GM21737 (cell line): Measurements from ENCODE around the gene PRICKLE4.

ENCODE experiments used
- ATAC-seq: cut with Tn5 transposase; IDR thresholded peaks from one replicate; pipeline ENCODE4 v1.9.1; 2021; ENCODE audit warnings: mild to moderate bottlenecking, moderate library complexity; ENCODE audit not compliant: unreplicated experiment

The PRICKLE4 gene

GRCh38 chr6:41836022-41836659, 55.6 kb downstream of the PRICKLE4 start:
- ATAC-seq, result no peak

- no peak for ATAC-seq
Observed at GRCh38 chr6:41836660-41837052, 56.1 kb downstream of the PRICKLE4 start.
